AG04450 (cell line): ENCODE data around the gene AEBP2. TPM values are rescaled to one million over a fixed set of nuclear protein-coding genes. Genes with fewer than 3 reads are reported as not detected.

Source experiments
- CTCF ChIA-PET: fragments of 300-600, 350-600 bp; formaldehyde crosslinking; extraction: SDS; loops from one replicate; lab custom pipeline; 2022; ENCODE audit warnings: antibody characterized with exemption, inconsistent platforms; lab: Charles Lee
- POLR2A ChIA-PET: fragments of 350-600 bp; formaldehyde crosslinking; extraction: SDS; loops from one replicate; lab custom pipeline; 2021; ENCODE audit warnings: antibody characterized with exemption, inconsistent platforms; lab: Yijun Ruan, JAX
- DNase-seq: peaks from one replicate; pipeline ENCODE4 v3.0.0-alpha.2; 2011; ENCODE audit warnings: low read depth, low spot score
- H3K27ac ChIP-seq: one replicate; pipeline ENCODE4 v1.5.1; 2012; ENCODE audit warnings: low read depth, low read length, control low read depth
- H3K27me3 ChIP-seq: one replicate; pipeline ENCODE4 v1.6.0; 2012; ENCODE audit warnings: low read length; ENCODE audit not compliant: control insufficient read depth, insufficient read depth
- H3K4me3 ChIP-seq: 2 replicates; pipeline ENCODE4 v1.5.1; 2011; ENCODE audit warnings: mild to moderate bottlenecking, low read depth, low read length, control low read depth
- H3K9me3 ChIP-seq: 2 replicates; pipeline ENCODE4 v1.5.1; 2012; ENCODE audit warnings: low read length; ENCODE audit not compliant: control insufficient read depth, insufficient read depth
- polyA plus RNA-seq: library from polyadenylated mRNA; depleted of rRNA; stranded (reverse); fragments of >200 nt; gene quantifications from 2 replicates; pipeline ENCODE4 v1.2.3, GENCODE V29; 2011
- TF ChIP-seq, protein P1 (sequence below): IDR thresholded peaks from 2 replicates; pipeline ENCODE4 v1.5.1; 2011; ENCODE audit warnings: low read depth, low read length, control low read depth, inconsistent platforms

The AEBP2 gene
- polyA plus RNA-seq, 1 experiment = 19.1 TPM

DNA sequence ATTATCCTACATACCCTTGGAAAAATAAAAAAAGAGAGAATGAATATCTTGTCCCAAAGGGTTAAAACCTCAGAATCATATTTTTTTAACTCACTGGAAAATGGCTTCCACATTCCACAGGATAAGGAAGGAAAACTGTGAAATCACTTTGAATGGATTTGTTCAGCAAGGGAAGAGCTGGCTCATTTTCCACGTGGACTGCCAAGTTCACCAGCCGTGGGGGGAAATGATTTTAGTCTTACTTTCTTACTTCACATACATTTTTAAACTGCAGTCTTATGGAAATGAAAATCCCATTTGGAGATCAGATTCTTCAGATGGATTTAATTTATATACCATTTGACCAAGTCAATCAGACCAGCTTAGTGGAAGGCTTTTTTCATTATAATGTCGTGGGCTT, 29.9 kb upstream of the AEBP2 start:
- POLR2A ChIA-PET = interaction anchor here (0.7 to 0.8 kb wide), 2 partner anchors 12 to 1008 kb away, joined by 3 read pairs; no protein-coding TSS in a partner anchor

GRCh38 chr12:19410211-19410610, 29.1 kb upstream of the AEBP2 start:
- Histone ChIP-seq H3K27ac (no peak overlapping the region), H3K27me3 (no peaks in the 10 kb centered on the region), H3K4me3 (no peak overlapping the region), H3K9me3 (no peaks in the 10 kb centered on the region)
- TF ChIP-seq, protein P1, sequence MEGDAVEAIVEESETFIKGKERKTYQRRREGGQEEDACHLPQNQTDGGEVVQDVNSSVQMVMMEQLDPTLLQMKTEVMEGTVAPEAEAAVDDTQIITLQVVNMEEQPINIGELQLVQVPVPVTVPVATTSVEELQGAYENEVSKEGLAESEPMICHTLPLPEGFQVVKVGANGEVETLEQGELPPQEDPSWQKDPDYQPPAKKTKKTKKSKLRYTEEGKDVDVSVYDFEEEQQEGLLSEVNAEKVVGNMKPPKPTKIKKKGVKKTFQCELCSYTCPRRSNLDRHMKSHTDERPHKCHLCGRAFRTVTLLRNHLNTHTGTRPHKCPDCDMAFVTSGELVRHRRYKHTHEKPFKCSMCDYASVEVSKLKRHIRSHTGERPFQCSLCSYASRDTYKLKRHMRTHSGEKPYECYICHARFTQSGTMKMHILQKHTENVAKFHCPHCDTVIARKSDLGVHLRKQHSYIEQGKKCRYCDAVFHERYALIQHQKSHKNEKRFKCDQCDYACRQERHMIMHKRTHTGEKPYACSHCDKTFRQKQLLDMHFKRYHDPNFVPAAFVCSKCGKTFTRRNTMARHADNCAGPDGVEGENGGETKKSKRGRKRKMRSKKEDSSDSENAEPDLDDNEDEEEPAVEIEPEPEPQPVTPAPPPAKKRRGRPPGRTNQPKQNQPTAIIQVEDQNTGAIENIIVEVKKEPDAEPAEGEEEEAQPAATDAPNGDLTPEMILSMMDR = no peak
- ChIA-PET POLR2A (interaction anchor here (0.8 kb wide), 1 partner anchor 13 kb away, joined by 3 read pairs; no protein-coding TSS in a partner anchor), CTCF (interaction anchor here (0.8 kb wide), 1 partner anchor 20 kb away, joined by 4 read pairs; no protein-coding TSS in a partner anchor)
- no peak for DNase-seq

More for the DNA sequence above, 29.9 kb upstream of the AEBP2 start:
- no peak overlapping the region for H3K27ac ChIP-seq
- CTCF ChIA-PET = no interaction called here
- H3K4me3 ChIP-seq = no peak overlapping the region
- H3K27me3 ChIP-seq = no peaks in the 10 kb centered on the region
- TF ChIP-seq, protein P1 = no peak
- no peaks in the 10 kb centered on the region for H3K9me3 ChIP-seq
- DNase-seq = no peak

GRCh38 chr12:19410629-19411185, 28.6 kb upstream of the AEBP2 start:
- no peak overlapping the region for H3K4me3 ChIP-seq
- no peaks in the 10 kb centered on the region for H3K9me3 ChIP-seq
- CTCF ChIA-PET = interaction anchor here (0.8 to 1.1 kb wide), 2 partner anchors 20 to 164 kb away, joined by 4 read pairs; no protein-coding TSS in a partner anchor
- TF ChIP-seq, protein P1 = no peak
- H3K27me3 ChIP-seq = no peaks in the 10 kb centered on the region
- DNase-seq = no peak
- POLR2A ChIA-PET = no interaction called here
- no peak overlapping the region for H3K27ac ChIP-seq

GRCh38 chr12:19411234-19412204, 27.8 kb upstream of the AEBP2 start:
- ChIA-PET CTCF (interaction anchor here (1.1 kb wide), 1 partner anchor 163 kb away, joined by 4 read pairs; no protein-coding TSS in a partner anchor), POLR2A (interaction anchor here (0.5 kb wide), 1 partner anchor 84 kb away, joined by 6 read pairs; no protein-coding TSS in a partner anchor)
- Histone ChIP-seq H3K27ac (no peak overlapping the region), H3K4me3 (no peak overlapping the region), H3K27me3 (no peaks in the 10 kb centered on the region), H3K9me3 (no peaks in the 10 kb centered on the region)
- no peak for DNase-seq
- TF ChIP-seq, protein P1 = no peak
